ENCODE measurements around the gene CLPTM1L. TPM values are rescaled to one million over a fixed set of nuclear protein-coding genes. Genes with fewer than 3 reads are reported as not detected.
A peak's percentile ranks its signal among the peaks of the same experiment; 100 is the strongest.

Gene CLPTM1L
- total and polyA plus RNA-seq, 9 of the 15 experiments (the other 6 are each of a cell fraction or from before 2014, with no cell fraction given) = 3.5 to 217 (median 177) TPM

GRCh38 chr5:1315709-1316587 lies 29.0 kb downstream of the CLPTM1L start:
- Histone ChIP-seq H3K9ac (ENCODE audit: insufficient read depth in 1 of 2, low read depth in 2 of 2, low read length in 2 of 2) (peak overlapping the region in 1 of 2 experiments; percentile 86; a peak in 2 of 4 replicates), H3K4me2 (ENCODE audit: insufficient read depth, low read length) (peak overlapping the region; percentile 54), H3K4me1 (replicated peaks in 1 of 2; ENCODE audit: control insufficient read depth in 2 of 2, insufficient read depth in 2 of 2, low read length in 2 of 2) (peaks cover 13 to 47% of the 10 kb centered on the region in 2 experiments; a peak in 4 of 5 replicates), H3K9me1 (ENCODE audit: control insufficient read depth, insufficient read depth, low read length) (no peaks in the 10 kb centered on the region), H3K27ac (ENCODE audit: extremely low read depth, low read depth, low read length) (no peak overlapping the region), H3K79me2 (ENCODE audit: control insufficient read depth, insufficient read depth, low read length) (no peaks in the 10 kb centered on the region), H3K27me3 (ENCODE audit: control insufficient read depth in 2 of 2, insufficient read depth in 2 of 2, low read length in 2 of 2) (peaks cover 11 to 35% of the 10 kb centered on the region in 2 experiments; a peak in 3 of 5 replicates), H3K9me3 (replicated peaks; ENCODE audit: control insufficient read depth, insufficient read depth, low read depth, low read length) (no peaks in the 10 kb centered on the region), H2AFZ (ENCODE audit: low read depth, low read length) (no peak overlapping the region), H4K20me1 (replicated peaks; ENCODE audit: control insufficient read depth, insufficient read depth, low read length) (peaks cover 6% of the 10 kb centered on the region), H3K36me3 (ENCODE audit: control insufficient read depth, insufficient read depth, low read length) (peaks cover 33% of the 10 kb centered on the region; the same call in 2 of the 3 replicates), H3K4me3 (no peak overlapping the region)
- 23% methylated on average over 33 of the region's 33 CpGs for WGBS (ENCODE audit: insufficient coverage, low coverage, missing lambda C conversion rate)
- POLR2A ChIA-PET = interaction anchor here (0.6 to 4.6 kb wide), 5 partner anchors 11 to 160 kb away, joined by 3 to 32 read pairs (median 3); partner anchors contain the start of gene TERT
- peak; percentile 56 to 65 (median 58) for DNase-seq (ENCODE audit: extremely low read depth in 1 of 4, low spot score in 3 of 4)
- ATAC-seq = peak; percentile 75
- intact Hi-C loops (cut with micrococcal nuclease) (no loop called here), in situ Hi-C loops (cut with MboI) (no loop called here)
- CTCF ChIA-PET (ENCODE audit: low intra/inter-chr PET ratio) = no interaction called here
- no TSS peak for BruUV-seq (replicated peaks)
- peak; percentile 80 for FAIRE-seq
- TF ChIP-seq CBX3 (IDR thresholded peaks at IDR 0.05; ENCODE audit: borderline replicate concordance in 1 of 2, low read length in 2 of 2) (no peak), ZNF512 (tag; IDR thresholded peaks at IDR 0.05) (no peak), ZNF785 (CRISPR knock-in tag; IDR thresholded peaks at IDR 0.05) (no peak), BHLHE40 (IDR thresholded peaks at IDR 0.05; ENCODE audit: low read length) (peak; percentile 41; the same call in 1 of the 2 replicates), ZNF639 (CRISPR knock-in tag; conservative IDR thresholded peaks at IDR 0.05 in 1 of 2, IDR thresholded peaks at IDR 0.05 in 1 of 2) (no peak), ZEB2 (IDR thresholded peaks at IDR 0.05) (peak; percentile 59; the same call in 1 of the 2 replicates), CHD1 (IDR thresholded peaks at IDR 0.05; ENCODE audit: low read length) (no peak), MAZ (CRISPR knock-in tag; conservative IDR thresholded peaks at IDR 0.05 in 1 of 2, IDR thresholded peaks at IDR 0.05 in 1 of 2) (0 out of 4 replicates have a peak, but pooled peaks of 1 of the 2 experiments have one; percentile 12), POLR2G (IDR thresholded peaks at IDR 0.05; ENCODE audit: low read depth, low read length) (peak; percentile 73), LARP7 (IDR thresholded peaks at IDR 0.05) (no peak), TAL1 (IDR thresholded peaks at IDR 0.05) (no peak), FOXJ2 (tag; IDR thresholded peaks at IDR 0.05) (no peak), ZNF830 (CRISPR knock-in tag; IDR thresholded peaks at IDR 0.05) (0 out of 2 replicates have a peak, but pooled peaks have one; percentile 33), RUNX1 (IDR thresholded peaks at IDR 0.05; ENCODE audit: low read depth) (no peak), ZNF518B (CRISPR knock-in tag; IDR thresholded peaks at IDR 0.05) (no peak)

All from K562 (cell line).